Measurements from ENCODE around the gene EIF4E1B. TPM values are rescaled to one million over a fixed set of nuclear protein-coding genes. Genes with fewer than 3 reads are reported as not detected.

Gene EIF4E1B
- total RNA-seq, 4 donors from 2014 or later = not detected

GRCh38 chr5:176662371-176663333, 32.2 kb downstream of the EIF4E1B start:
- peaks cover 0 to 25% (median 15%) of the 10 kb centered on the region in 3 donors for H3K4me1 ChIP-seq
- ATAC-seq = no peak
- WGBS, 2 donors (ENCODE audit: low coverage in 1 of 2) = 76 to 94% methylated on average over 7 to 8 of the region's 21 CpGs
- H3K4me3 ChIP-seq = no peak overlapping the region
- peaks cover 51% of the 10 kb centered on the region for H3K27me3 ChIP-seq
- no peak for TF ChIP-seq POLR2AphosphoS5 (IDR thresholded peaks at IDR 0.05)
- no peak for TF ChIP-seq EP300 (IDR thresholded peaks at IDR 0.05)
- TF ChIP-seq, protein P1, sequence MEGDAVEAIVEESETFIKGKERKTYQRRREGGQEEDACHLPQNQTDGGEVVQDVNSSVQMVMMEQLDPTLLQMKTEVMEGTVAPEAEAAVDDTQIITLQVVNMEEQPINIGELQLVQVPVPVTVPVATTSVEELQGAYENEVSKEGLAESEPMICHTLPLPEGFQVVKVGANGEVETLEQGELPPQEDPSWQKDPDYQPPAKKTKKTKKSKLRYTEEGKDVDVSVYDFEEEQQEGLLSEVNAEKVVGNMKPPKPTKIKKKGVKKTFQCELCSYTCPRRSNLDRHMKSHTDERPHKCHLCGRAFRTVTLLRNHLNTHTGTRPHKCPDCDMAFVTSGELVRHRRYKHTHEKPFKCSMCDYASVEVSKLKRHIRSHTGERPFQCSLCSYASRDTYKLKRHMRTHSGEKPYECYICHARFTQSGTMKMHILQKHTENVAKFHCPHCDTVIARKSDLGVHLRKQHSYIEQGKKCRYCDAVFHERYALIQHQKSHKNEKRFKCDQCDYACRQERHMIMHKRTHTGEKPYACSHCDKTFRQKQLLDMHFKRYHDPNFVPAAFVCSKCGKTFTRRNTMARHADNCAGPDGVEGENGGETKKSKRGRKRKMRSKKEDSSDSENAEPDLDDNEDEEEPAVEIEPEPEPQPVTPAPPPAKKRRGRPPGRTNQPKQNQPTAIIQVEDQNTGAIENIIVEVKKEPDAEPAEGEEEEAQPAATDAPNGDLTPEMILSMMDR (IDR thresholded peaks at IDR 0.05) = no peak
- TF ChIP-seq POLR2A (IDR thresholded peaks at IDR 0.05) = no peak
- H3K27ac ChIP-seq = no peak overlapping the region
- H3K36me3 ChIP-seq = peaks cover 0 to 2% of the 10 kb centered on the region in 2 donors
- H3K9me3 ChIP-seq = no peaks in the 10 kb centered on the region

DNA sequence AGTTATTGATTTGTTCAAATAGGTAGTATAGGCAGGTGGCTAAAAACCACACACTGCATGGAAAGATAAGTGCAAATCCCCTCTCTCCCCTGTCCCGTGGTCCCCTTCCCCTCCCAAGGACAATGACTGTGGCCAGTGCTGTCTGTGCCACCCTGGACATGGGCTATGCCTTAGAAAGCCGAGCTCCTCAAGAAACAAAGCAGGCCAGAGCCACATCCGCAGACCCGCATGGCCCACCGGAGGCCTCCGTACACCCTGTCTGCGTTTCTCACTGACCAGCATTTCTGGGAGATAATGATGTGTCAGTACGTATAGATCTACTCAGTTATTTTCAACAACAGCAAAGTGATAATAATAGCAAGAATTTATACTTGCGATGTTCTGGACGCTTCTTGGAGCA, 33.1 kb downstream of the EIF4E1B start:
- 63 to 73% methylated on average over 6 to 7 of the region's 10 CpGs for WGBS, 2 donors (ENCODE audit: low coverage in 1 of 2)
- no peak for ATAC-seq

GRCh38 chr5:176664479-176664878, 34.0 kb downstream of the EIF4E1B start:
- WGBS, 2 donors (ENCODE audit: low coverage in 1 of 2) = 40% methylated on average over 1 to 2 of the region's 6 CpGs
- peaks cover 67% of the 10 kb centered on the region for H3K27me3 ChIP-seq
- no peak overlapping the region for H3K4me3 ChIP-seq
- TF ChIP-seq EP300 (IDR thresholded peaks at IDR 0.05) (no peak), POLR2A (IDR thresholded peaks at IDR 0.05) (no peak), POLR2AphosphoS5 (IDR thresholded peaks at IDR 0.05) (no peak)
- TF ChIP-seq, protein P1 (IDR thresholded peaks at IDR 0.05) = no peak
- no peak for ATAC-seq
- peaks cover 0 to 9% (median 3%) of the 10 kb centered on the region in 3 donors for H3K4me1 ChIP-seq
- H3K36me3 ChIP-seq = no peaks in the 10 kb centered on the region
- no peak overlapping the region for H3K27ac ChIP-seq
- no peaks in the 10 kb centered on the region for H3K9me3 ChIP-seq

More for the DNA sequence above, 33.1 kb downstream of the EIF4E1B start:
- no peaks in the 10 kb centered on the region for H3K9me3 ChIP-seq
- peaks cover 59% of the 10 kb centered on the region for H3K27me3 ChIP-seq
- peaks cover 0 to 17% (median 10%) of the 10 kb centered on the region in 3 donors for H3K4me1 ChIP-seq
- H3K36me3 ChIP-seq = no peaks in the 10 kb centered on the region
- TF ChIP-seq EP300 (IDR thresholded peaks at IDR 0.05) = no peak
- H3K27ac ChIP-seq = no peak overlapping the region
- no peak overlapping the region for H3K4me3 ChIP-seq

- peaks cover 0 to 9% (median 3%) of the 10 kb centered on the region in 3 donors for H3K4me1 ChIP-seq
- H3K27me3 ChIP-seq = peaks cover 71% of the 10 kb centered on the region
- H3K36me3 ChIP-seq = no peaks in the 10 kb centered on the region
- TF ChIP-seq EP300 (IDR thresholded peaks at IDR 0.05) (no peak), POLR2AphosphoS5 (IDR thresholded peaks at IDR 0.05) (no peak), POLR2A (IDR thresholded peaks at IDR 0.05) (no peak)
- TF ChIP-seq, protein P1 (IDR thresholded peaks at IDR 0.05) = no peak
- H3K27ac ChIP-seq = no peak overlapping the region
- H3K4me3 ChIP-seq = no peak overlapping the region
- no peaks in the 10 kb centered on the region for H3K9me3 ChIP-seq
- ATAC-seq = no peak
- 21 to 60% methylated on average over 4 to 12 of the region's 19 CpGs for WGBS, 2 donors (ENCODE audit: low coverage in 1 of 2)
These were observed 34.4 kb downstream of the EIF4E1B start for GRCh38 chr5:176664886-176665285.

- WGBS, 2 donors (ENCODE audit: low coverage in 1 of 2) = 77 to 82% methylated on average over 5 to 6 of the region's 6 CpGs
- no peak for ATAC-seq
- H3K4me3 ChIP-seq = no peak overlapping the region
- H3K36me3 ChIP-seq = no peaks in the 10 kb centered on the region
- TF ChIP-seq POLR2A (IDR thresholded peaks at IDR 0.05) (no peak), EP300 (IDR thresholded peaks at IDR 0.05) (no peak), POLR2AphosphoS5 (IDR thresholded peaks at IDR 0.05) (no peak)
- TF ChIP-seq, protein P1 (IDR thresholded peaks at IDR 0.05) = no peak
- H3K4me1 ChIP-seq = peaks cover 0 to 8% (median 3%) of the 10 kb centered on the region in 3 donors
- no peaks in the 10 kb centered on the region for H3K9me3 ChIP-seq
- no peak overlapping the region for H3K27ac ChIP-seq
- H3K27me3 ChIP-seq = peaks cover 77% of the 10 kb centered on the region
These were observed 35.0 kb downstream of the EIF4E1B start for GRCh38 chr5:176665517-176665916.
